ENCODE measurements around the gene FAM107B. TPM values are rescaled to one million over a fixed set of nuclear protein-coding genes. Genes with fewer than 3 reads are reported as not detected.

The FAM107B gene
- total and polyA plus RNA-seq, 10 of the 15 experiments (the other 5 are each of a cell fraction or from before 2014, with no cell fraction given) = 22.9 to 162 (median 86.6) TPM

DNA sequence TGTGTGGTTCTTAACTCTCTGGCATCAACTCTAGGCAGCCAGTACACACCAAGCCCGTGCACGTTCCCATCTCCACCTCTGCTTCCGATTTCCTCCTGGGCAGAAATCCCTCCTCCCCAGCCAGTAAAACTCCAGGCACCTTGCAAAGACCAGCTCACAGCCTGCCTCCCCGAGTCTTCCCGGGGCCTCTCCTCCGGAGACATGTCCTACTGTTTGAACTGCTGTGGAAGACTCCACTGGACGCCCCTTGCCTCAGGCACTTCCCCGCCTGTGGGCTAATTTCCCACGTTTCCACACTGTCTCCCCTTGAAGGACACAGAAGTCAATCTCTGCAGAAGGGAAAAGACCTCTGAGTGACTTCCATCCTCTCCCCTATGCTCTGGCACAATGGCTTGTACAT lies 233.3 kb downstream of the FAM107B start:
- DNase-seq (ENCODE audit: low read depth, low spot score) (no peak), ATAC-seq (no peak), FAIRE-seq (no peak)
- ChIA-PET SMC1A (ENCODE audit: uncharacterized antibody, unreplicated experiment) (interaction anchor here (0.7 to 2.1 kb wide), 6 partner anchors 9 to 281 kb away, joined by 3 to 10 read pairs (median 3); no protein-coding TSS in a partner anchor), RAD21 (ENCODE audit: unreplicated experiment) (interaction anchor here (1.6 kb wide), 1 partner anchor 9 kb away, joined by 3 read pairs; no protein-coding TSS in a partner anchor), CTCF (interaction anchor here (1.5 to 2.0 kb wide), 2 partner anchors 12 to 282 kb away, joined by 7 to 8 read pairs; no protein-coding TSS in a partner anchor), POLR2A (no interaction called here)
- Histone ChIP-seq H3K4me2 (ENCODE audit: control insufficient read depth, insufficient read depth) (no peak overlapping the region), H2AFZ (ENCODE audit: control insufficient read depth, low read depth, low read length) (no peak overlapping the region), H3K36me3 (ENCODE audit: control insufficient read depth in 2 of 2, insufficient read depth in 2 of 2, low read length in 1 of 2) (peaks cover 12 to 23% of the 10 kb centered on the region in 2 experiments; a peak in 3 of 4 replicates), H3K4me3 (no peak overlapping the region), H4K20me1 (ENCODE audit: control insufficient read depth, insufficient read depth) (no peaks in the 10 kb centered on the region; the same call in 1 of the 2 replicates), H3K9ac (ENCODE audit: control insufficient read depth, insufficient read depth, low read length) (no peak overlapping the region), H3K27me3 (replicated peaks in 1 of 2; ENCODE audit: control insufficient read depth in 2 of 2, insufficient read depth in 2 of 2, low read length in 1 of 2) (no peaks in the 10 kb centered on the region), H3K27ac (ENCODE audit: control insufficient read depth, insufficient read depth) (no peak overlapping the region), H3K4me1 (ENCODE audit: control insufficient read depth, insufficient read depth, low read length) (peaks cover 10% of the 10 kb centered on the region), H3K79me2 (ENCODE audit: control insufficient read depth, insufficient read depth, low read length) (peaks cover 5% of the 10 kb centered on the region), H3K9me3 (replicated peaks; ENCODE audit: control insufficient read depth, insufficient read depth, low read length) (no peaks in the 10 kb centered on the region)
- 85% methylated on average over 9 of the region's 9 CpGs for WGBS (ENCODE audit: insufficient coverage, insufficient replicate concordance, low lambda C conversion rate, missing lambda C conversion rate)
- TF ChIP-seq ZBED1 (IDR thresholded peaks at IDR 0.05; ENCODE audit: borderline replicate concordance) = no peak
- TF ChIP-seq SMC3 (IDR thresholded peaks at IDR 0.05; ENCODE audit: borderline replicate concordance, low read length) = no peak
- no peak for TF ChIP-seq E4F1 (IDR thresholded peaks at IDR 0.05; ENCODE audit: borderline replicate concordance, partially characterized antibody)
- TF ChIP-seq TAF1 (IDR thresholded peaks at IDR 0.05; ENCODE audit: borderline replicate concordance, low read depth, low read length) = no peak
- TF ChIP-seq BACH1 (IDR thresholded peaks at IDR 0.05; ENCODE audit: borderline replicate concordance) = no peak
- TF ChIP-seq ZBTB4 (CRISPR knock-in tag; IDR thresholded peaks at IDR 0.05) = no peak
- in situ Hi-C loops (cut with MboI) = no loop called here
- intact Hi-C loops (cut with micrococcal nuclease; ENCODE audit: unreplicated experiment) = no loop called here
- no TSS peak for BruUV-seq (replicated peaks)

All from GM12878 (cell line).